ENCODE measurements around the gene DECR2.
"Not testable (repeated sequence)": the region's sequence is repeated elsewhere in the genome, so short reads cannot be mapped to it uniquely, and the experiment has no call there.

DECR2 gene

GRCh38 chr16:367333-367903 is 34.3 kb upstream of the DECR2 start:
- DNase-seq: no peak

- no peak for DNase-seq
These were observed 33.1 kb upstream of the DECR2 start for GRCh38 chr16:368388-369158.

- DNase-seq: no peak
These were observed 32.3 kb upstream of the DECR2 start for GRCh38 chr16:369275-369865.

GRCh38 chr16:369866-370436 is 31.7 kb upstream of the DECR2 start:
- DNase-seq: no peak

GRCh38 chr16:370443-370842 is 31.2 kb upstream of the DECR2 start, which contains the start of gene MRPL28:
Gene MRPL28, minus strand, starts transcription at chr16:370538. Its CDS starts 320 bp downstream, at chr16:370218.
- peak; percentile 81 to 84 for DNase-seq

GRCh38 chr16:370979-371514 is 30.6 kb upstream of the DECR2 start:
- no peak for DNase-seq

- DNase-seq: no peak
These were observed 30.0 kb upstream of the DECR2 start for GRCh38 chr16:371515-372301.

- no peak for DNase-seq
These were observed 29.2 kb upstream of the DECR2 start for GRCh38 chr16:372302-372983.

GRCh38 chr16:373020-373598 is 28.6 kb upstream of the DECR2 start:
- no peak for DNase-seq

- DNase-seq: no peak
These were observed 27.7 kb upstream of the DECR2 start for GRCh38 chr16:373848-374615.

- DNase-seq: no peak
These were observed 27.1 kb upstream of the DECR2 start for GRCh38 chr16:374616-374926.

GRCh38 chr16:375212-375611 is 26.5 kb upstream of the DECR2 start:
- no peak for DNase-seq

GRCh38 chr16:375927-376816 is 25.5 kb upstream of the DECR2 start:
- DNase-seq: no peak

- no peak for DNase-seq
These were observed 24.8 kb upstream of the DECR2 start for GRCh38 chr16:376817-377418.

- DNase-seq: no peak
These were observed 24.2 kb upstream of the DECR2 start for GRCh38 chr16:377419-377951.

- not testable (repeated sequence) for DNase-seq
These were observed 23.4 kb upstream of the DECR2 start for GRCh38 chr16:378113-378820.

- DNase-seq: no peak
These were observed 22.9 kb upstream of the DECR2 start for GRCh38 chr16:378821-379182.

GRCh38 chr16:379183-379960 is 22.3 kb upstream of the DECR2 start:
- no peak for DNase-seq

All from SW 1271 (cell line).